ENCODE data around the gene MORN5. TPM values are rescaled to one million over a fixed set of nuclear protein-coding genes. Genes with fewer than 3 reads are reported as not detected.
A peak's percentile ranks its signal among the peaks of the same experiment; 100 is the strongest.

The MORN5 gene
- total RNA-seq, 2 donors from 2014 or later = 0.82 TPM; not detected in 1

DNA sequence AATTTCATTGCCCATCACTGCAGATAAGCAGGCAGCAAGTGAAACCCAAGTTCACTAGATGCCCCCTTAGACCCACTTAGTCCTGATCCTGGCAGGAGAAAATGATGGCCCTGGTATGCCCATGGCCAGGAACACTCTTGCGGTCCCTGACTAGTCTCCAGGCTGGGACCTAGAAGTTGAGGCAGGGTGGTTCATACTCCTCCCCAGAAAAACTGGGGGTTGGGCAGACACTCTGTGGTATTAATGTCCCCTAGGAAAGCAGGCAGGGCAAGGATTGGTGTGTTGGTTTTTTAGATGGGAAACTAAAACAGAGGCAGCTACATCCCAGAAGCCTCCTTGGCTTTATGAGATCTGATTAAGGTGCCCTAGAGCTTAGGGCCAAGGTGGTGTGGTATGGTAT is 56.0 kb downstream of the MORN5 start:
- H3K27ac Mint-ChIP-seq = no peak overlapping the region
- H3K9me3 Mint-ChIP-seq = no peaks in the 10 kb centered on the region
- no peak for DNase-seq (ENCODE audit: low spot score in 2 of 2)
- no peaks in the 10 kb centered on the region for H3K36me3 Mint-ChIP-seq
- no peak for ATAC-seq

DNA sequence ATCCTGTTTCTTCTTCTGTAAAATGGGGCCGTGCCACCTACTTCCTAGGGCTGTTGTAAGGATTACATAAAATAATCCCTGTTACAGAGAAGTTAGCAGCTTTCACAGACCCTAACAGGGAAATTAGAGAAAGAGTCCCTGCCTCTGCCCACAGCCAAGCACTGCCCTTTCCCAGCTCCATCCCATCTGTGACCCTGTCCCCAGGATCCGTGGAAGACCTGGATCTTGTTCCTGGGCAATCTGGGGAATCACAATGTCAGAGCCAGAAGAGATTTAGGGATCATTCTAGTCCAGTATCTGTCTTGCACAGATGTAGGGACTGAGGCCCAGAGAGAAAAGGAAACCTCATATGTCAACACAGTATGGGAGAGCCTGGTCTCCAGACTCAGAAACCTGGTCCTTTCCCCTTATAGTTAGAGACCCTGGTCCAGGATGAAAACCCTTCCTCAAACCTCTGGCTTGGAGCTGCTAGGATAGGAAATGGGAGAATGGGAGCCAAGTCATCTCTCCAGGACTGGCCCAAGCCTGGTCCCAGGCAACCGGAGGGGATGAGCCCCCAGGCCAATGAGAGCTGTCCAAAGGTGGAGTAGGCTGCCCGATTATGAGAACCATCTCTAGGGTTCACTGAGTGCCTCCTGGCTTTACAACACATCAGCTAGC is 56.6 kb downstream of the MORN5 start:
- Mint-ChIP-seq H3K36me3 (no peaks in the 10 kb centered on the region), H3K9me3 (no peaks in the 10 kb centered on the region), H3K27ac (no peak overlapping the region)
- ATAC-seq (no peak), DNase-seq (ENCODE audit: low spot score in 2 of 2) (peak in 1 of 2 donors; percentile 30)

DNA sequence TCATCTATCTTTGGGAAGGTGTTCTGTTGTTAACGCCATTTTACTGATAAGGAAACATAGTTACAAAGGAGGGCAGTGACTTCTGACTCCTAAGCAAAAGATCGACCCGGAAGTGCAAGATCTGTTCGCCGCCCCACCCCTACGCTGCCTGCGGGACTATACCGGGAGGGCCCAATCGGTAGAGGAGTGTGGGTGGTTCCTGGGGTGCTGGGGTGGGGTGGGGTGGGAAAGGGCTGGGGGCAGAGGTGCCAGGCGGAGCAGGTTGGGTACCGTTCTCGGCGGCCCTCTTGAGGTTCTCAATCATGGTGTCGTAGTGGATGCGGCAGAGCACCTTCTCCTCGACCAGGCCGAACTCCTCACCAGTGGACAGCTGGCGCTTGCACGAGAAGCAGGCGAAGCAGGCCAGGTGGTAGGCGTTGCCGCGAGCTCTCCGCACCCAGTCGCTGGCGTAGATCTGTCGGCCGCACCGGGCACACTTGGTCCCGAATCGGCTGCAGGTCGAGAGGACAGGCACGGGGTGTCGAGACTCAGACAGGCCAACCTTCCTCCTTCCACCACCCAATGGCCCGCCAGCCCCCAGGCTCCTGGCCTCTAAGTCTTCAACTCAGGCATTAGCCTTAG is 57.2 kb downstream of the MORN5 start:
- Mint-ChIP-seq H3K27ac (no peak overlapping the region), H3K9me3 (no peaks in the 10 kb centered on the region), H3K36me3 (no peaks in the 10 kb centered on the region)
- DNase-seq (ENCODE audit: low spot score in 2 of 2) (peak in 1 of 2 donors; percentile 21), ATAC-seq (no peak)

DNA sequence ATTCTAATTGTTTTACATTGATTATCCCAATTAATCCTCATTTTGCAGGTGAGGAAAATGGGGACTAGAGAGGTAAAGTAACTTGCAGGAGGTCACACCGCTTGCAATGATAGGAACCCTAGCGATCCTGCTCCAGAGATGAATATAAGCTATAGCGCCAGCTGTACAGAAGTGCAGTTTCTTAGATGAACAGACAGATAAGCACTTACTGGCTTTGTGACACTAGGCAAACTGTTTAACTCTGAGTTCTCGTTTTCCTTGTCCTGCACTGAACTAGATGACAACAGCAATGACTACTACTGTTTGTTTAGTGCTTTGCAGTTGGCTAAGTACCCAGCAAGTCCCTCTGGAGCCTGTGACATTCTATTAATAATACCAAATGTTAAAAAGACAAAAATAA is 57.9 kb downstream of the MORN5 start:
- DNase-seq (ENCODE audit: low spot score in 2 of 2) = no peak
- ATAC-seq = no peak
- H3K27ac Mint-ChIP-seq = no peak overlapping the region
- no peaks in the 10 kb centered on the region for H3K9me3 Mint-ChIP-seq
- no peaks in the 10 kb centered on the region for H3K36me3 Mint-ChIP-seq

DNA sequence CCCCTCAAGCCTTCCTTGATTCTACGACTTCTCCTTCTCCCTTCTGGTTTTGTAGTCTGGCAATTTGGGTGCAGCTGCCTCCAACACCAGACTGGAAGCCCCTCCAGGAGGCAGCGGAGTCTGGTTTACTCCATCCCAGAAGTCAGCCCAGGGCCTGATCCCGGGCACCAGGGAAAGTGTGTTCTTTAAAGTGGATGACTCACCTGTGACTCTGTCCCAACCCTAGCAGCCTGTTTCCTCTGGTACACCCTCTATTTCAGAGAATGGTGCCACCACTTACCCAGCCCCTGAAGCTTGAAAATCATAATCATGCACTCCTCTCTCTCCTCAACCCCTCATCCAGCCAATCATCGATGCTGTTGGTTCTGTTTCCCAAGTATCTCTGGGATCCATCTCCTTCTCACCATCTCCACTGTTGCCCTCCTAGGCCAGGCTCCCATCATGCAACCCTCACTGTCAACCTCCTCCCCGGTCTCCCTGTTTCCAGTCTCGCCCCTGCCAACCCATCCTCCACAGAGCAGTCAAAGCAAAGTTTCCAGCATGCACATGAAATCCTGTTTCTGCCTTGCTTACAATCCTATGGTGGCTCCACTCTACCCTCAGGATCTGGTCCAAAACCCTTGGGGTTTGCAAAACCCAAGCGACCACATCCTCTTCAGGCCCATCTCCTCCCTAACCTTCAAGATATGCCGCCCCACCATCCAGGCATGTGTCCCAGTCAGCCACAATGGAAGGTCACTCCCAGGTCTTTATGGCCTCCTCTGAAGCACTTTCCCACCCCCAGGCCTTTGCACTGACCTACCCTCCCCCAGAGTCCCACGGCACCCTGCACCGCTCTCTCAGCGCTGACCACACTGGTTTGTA is 58.6 kb downstream of the MORN5 start:
- Mint-ChIP-seq H3K27ac (no peak overlapping the region), H3K9me3 (no peaks in the 10 kb centered on the region), H3K36me3 (no peaks in the 10 kb centered on the region)
- ATAC-seq (no peak), DNase-seq (ENCODE audit: low spot score in 2 of 2) (peak in 1 of 2 donors; percentile 25)

DNA sequence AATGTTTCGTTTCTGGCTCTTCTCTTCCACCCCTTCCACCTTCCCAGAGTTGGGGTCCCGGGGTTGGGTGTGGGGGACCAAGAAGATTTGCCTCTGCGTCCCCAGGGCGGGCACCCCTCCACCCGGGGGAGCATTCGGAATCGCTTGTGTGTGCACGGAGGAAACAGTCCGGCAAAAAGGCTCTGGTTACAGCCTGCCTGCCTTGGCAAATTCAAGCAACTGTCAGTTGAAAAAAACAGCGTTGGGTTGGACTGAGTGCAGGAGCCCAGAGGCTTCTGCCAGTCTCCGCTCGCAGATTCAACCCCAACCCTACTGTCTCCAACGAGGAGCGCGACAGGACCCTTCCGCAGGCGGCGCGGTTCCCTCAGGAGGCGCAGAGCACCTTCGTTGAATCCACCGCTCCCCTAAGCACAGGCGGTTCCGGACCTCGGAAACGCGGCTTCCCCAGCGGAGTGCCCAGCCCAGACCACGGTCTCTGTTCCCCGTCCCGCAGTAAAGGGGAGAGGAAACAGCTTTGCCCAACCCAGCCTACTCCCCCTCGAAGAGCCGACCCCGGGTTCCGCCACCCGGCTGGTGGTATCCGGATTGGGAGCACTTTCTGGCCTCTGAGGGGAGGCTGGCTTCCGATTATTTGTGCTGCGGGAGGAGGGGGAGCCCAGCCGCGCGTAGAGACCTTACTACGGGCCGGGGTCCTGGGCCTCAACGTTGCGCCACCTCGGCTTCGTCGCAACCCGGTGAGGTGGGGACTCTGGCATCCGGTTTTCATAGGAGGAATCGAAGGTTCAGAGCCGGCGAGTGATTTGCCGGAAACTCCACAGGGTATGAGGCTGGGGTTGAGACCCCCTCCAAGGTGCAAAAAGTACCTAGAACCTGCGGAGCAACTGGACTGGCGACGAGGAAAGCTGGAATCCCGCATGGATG is 59.5 kb downstream of the MORN5 start:
- ATAC-seq (peak in 1 of 2 donors; percentile 47), DNase-seq (ENCODE audit: low spot score in 2 of 2) (peak in 1 of 2 donors; percentile 50)
- no peaks in the 10 kb centered on the region for H3K36me3 Mint-ChIP-seq

DNA sequence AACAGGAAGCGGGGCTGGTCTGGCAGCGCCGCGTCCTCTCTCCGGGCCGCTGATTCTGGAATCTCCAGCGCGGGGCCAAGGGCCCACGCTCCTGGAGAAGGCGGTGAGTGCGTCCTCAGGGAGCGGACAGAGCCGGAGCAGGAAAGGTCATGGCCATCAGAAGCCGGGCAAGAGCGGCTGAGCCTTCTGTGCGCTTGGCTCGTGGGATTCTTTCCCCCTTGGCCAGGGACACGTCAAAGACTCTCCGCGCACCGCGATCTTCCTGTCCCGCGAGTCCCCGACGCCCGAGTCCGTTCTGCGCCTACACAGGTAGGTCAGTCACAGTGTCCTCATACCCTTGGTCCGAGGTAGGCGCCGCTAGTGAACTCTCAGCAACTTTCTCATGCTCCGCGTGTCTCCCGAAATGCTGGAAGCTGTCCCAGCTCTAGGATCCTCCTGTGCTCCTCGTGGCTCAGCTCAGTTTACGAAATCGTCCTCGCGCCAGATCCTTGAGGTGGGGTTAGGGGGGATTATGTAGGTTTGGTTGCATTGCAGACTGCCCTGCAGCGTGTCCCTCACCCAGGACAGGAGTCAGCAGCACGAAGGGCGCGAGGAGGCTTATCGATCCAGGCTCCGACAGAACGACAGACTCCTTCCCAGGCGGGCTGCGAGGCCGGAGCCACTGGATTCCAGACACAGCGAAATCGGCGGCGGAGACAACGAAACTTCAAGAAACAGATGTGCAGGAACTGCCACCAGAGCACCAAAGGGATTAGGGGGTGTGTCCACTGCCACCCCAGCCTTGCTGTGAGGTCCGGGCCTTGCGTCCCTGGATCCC is 60.4 kb downstream of the MORN5 start:
- Mint-ChIP-seq H3K27ac (no peak overlapping the region), H3K36me3 (no peaks in the 10 kb centered on the region), H3K9me3 (no peaks in the 10 kb centered on the region)
- ATAC-seq (no peak), DNase-seq (ENCODE audit: low spot score in 2 of 2) (peak in 1 of 2 donors; percentile 50)

More for the DNA sequence above, 59.5 kb downstream of the MORN5 start:
- Mint-ChIP-seq H3K9me3 (no peaks in the 10 kb centered on the region), H3K27ac (no peak overlapping the region)

DNA sequence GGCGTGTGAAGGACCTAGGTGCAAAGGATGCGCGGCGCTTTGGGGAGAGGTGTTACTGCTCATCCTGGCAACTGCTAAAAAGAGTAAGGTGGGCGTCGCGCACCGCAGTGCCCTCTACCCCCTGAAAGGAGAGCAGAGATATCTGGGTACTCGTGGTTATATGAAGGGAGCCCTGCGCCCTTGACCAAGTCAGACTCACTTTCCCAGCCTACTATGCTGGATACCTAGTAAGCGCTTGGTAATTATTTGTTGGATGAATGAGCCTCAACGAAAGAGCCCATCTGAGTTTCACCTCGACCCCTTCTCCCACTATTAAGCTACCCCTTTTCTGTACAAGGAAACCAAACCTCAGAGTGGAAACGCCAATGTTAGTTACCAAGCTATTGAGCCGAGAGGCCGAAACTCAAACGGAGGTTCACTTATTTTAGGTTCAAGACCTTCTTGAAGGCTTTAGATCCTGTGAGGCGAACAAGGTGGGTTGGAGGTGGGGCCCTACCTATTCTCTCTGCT is 61.0 kb downstream of the MORN5 start:
- Mint-ChIP-seq H3K36me3 (no peaks in the 10 kb centered on the region), H3K9me3 (no peaks in the 10 kb centered on the region), H3K27ac (no peak overlapping the region)
- no peak for ATAC-seq
- peak in 1 of 2 donors; percentile 21 for DNase-seq (ENCODE audit: low spot score in 2 of 2)

DNA sequence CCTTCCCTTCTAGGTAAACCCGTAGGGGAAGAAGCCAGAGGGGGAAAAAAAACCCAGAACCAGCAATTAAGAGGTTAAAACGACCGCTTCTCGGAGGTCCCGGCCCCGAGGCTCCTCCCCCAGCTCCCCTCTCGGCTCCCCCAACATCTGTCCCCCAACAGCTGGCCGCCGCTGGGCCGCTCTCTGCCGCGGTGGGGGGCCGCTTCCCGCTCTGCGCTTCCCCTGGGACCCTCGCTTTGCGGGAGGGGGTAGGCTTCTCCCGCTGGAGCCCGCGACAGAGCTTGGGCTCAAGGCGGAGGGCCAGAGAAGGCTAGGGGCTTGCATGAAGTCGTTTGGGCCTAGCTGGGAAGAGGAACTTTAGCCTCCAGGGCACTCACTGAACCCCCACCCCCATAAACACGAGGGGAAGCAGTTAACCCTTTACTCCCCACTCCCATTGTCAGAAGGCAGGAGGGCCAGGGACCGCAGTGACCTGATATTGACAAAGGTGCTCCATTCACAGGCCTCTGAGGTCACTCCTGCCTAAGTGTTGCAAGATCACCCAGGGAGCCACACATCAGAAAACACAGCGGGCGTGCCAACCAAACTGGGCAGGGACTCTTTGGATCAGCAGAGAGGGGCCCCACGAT is 61.6 kb downstream of the MORN5 start:
- Mint-ChIP-seq H3K36me3 (no peaks in the 10 kb centered on the region), H3K27ac (no peak overlapping the region), H3K9me3 (no peaks in the 10 kb centered on the region)
- DNase-seq (ENCODE audit: low spot score in 2 of 2) (peak in 1 of 2 donors; percentile 45), ATAC-seq (no peak)

DNA sequence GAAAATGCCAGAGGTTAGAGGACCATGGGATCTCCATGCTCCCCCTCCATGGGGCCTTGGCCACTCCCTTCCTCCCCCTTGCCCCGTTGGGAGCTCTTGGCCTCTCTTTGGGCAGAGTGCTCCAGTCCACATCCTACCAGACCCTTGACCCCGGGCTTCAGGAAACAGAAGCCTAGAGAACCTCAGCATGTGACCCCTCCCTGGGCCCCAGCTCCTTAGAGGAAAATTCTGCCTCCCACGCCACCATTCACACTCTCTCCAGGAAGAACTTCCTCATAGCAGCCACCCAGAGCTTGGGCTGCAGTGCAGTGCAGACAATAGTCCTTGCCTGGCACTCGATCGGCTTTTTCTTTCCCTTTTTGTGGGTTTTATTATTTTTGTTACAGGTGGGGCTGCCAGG is 63.1 kb downstream of the MORN5 start:
- ATAC-seq = no peak
- H3K27ac Mint-ChIP-seq = no peak overlapping the region
- H3K9me3 Mint-ChIP-seq = no peaks in the 10 kb centered on the region
- H3K36me3 Mint-ChIP-seq = no peaks in the 10 kb centered on the region
- DNase-seq (ENCODE audit: low spot score in 2 of 2) = peak in 1 of 2 donors; percentile 49

DNA sequence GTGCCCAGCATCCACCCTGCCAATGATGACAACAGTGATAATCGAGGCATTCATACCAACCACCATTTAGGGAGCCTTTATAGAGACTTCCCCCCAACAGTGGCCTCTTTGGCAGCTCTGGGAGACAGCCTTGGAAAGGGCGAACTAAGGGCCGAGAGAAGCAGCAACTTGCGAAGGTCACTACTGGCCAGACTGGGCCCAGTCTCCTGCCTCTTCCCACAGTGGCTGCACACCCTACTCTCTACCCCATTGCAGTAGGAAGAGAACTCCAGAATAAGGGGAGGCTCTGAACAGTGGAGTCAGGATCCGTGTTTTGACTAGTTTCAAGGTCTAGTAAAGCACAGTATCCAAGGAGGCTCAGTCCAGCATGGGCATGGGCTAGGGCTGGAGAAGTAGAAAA is 63.7 kb downstream of the MORN5 start:
- Mint-ChIP-seq H3K27ac (no peak overlapping the region), H3K36me3 (no peaks in the 10 kb centered on the region), H3K9me3 (no peaks in the 10 kb centered on the region)
- peak in 1 of 2 donors; percentile 20 for DNase-seq (ENCODE audit: low spot score in 2 of 2)
- no peak for ATAC-seq

DNA sequence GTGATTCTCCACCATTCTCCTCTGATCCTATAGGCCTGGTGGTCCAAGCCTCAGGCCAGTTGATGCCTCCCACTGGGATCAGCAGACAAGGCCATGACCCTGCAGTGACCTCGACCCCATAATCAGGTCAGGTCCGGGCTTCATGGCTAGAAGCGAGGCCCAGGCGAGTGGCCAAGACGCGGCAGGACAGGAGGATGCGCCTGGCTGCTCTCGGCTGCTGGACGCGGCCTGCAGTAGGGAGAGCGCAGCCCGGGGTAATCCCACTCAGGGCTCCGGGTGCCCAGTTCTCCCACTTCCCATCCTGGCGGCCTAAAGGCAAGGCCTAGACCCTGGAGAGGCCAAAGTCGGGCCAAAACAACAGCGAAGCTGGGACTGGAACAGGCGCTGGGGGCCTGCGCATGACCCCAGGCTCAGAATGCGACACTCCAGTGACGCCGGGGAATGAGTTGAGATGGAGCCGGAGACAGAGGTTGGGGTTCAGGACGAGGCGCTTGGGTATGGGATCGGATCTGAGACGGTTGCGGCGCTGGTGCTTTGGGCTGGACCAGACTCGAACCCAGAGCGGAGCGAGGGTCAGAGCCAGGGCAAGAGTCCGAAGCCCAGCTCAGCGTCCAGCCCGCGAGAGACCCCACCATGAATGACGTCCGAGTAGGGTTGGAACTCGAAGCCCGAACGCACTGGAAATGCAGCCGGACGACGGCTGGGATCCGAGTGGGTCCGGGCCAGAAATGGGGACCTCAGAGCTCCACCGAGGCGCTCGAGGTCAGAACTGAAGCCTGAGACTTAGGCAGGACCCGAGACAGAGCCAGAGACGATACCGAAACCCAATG is 65.8 kb downstream of the MORN5 start:
- DNase-seq (ENCODE audit: low spot score in 2 of 2) = peak in 1 of 2 donors; percentile 39
- Mint-ChIP-seq H3K36me3 (no peaks in the 10 kb centered on the region), H3K27ac (no peak overlapping the region), H3K9me3 (no peaks in the 10 kb centered on the region)
- no peak for ATAC-seq

DNA sequence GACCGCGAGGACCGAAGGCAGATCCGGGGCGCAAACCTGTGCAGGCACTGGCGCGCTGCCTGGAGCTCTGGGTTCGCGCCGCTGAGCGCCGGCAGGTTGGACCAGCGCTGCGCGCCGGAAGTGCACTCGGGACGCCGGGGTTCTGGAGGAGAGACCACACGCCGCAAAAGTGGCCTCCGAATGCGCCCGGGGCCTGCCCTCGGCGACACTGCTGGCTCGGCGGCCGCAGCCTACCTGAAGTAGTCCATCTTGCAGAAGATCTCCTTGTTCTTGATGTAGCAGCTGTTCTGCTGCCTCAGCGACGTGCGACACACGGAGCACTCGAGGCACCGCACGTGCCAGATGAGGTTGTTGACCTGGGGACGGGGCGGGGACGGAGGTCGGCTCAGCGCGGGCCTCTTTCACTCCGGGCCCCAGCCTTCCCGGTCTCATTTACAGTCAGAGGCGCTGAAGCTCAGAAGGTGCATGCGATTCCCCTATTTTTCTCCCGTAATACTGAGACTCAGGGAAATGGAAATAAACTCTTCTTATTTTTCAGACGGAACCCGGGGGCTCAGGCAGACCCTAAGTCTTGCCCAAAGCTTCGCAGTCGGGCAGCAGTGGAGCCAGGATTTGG is 66.5 kb downstream of the MORN5 start:
- H3K36me3 Mint-ChIP-seq = no peaks in the 10 kb centered on the region
- DNase-seq (ENCODE audit: low spot score in 2 of 2) (peak in 1 of 2 donors; percentile 14), ATAC-seq (no peak)
- H3K27ac Mint-ChIP-seq = no peak overlapping the region
- no peaks in the 10 kb centered on the region for H3K9me3 Mint-ChIP-seq
